NCI-H526 treated with DMSO at 0.1 percent for 48 hours (cell line): ENCODE measurements around the gene CFAP92.
"Not testable (repeated sequence)": the region's sequence is repeated elsewhere in the genome, so short reads cannot be mapped to it uniquely, and the experiment has no call there.

Experiments
- DNase-seq: peaks from one replicate; lab custom pipeline; 2025; lab: John Stamatoyannopoulos, UW

The CFAP92 gene

GRCh38 chr3:128942161-128942952 lies 51.5 kb downstream of the CFAP92 start:
- no peak for DNase-seq

GRCh38 chr3:128940252-128940651 lies 53.6 kb downstream of the CFAP92 start:
- no peak for DNase-seq

- DNase-seq = no peak
Measured at GRCh38 chr3:128936341-128936740, 57.5 kb downstream of the CFAP92 start.

- no peak for DNase-seq
Measured at GRCh38 chr3:128935922-128936321, 58.0 kb downstream of the CFAP92 start.

GRCh38 chr3:128933922-128934253 lies 60.0 kb downstream of the CFAP92 start:
- DNase-seq = no peak

GRCh38 chr3:128933213-128933921 lies 60.5 kb downstream of the CFAP92 start:
- DNase-seq = no peak

- DNase-seq = no peak
Measured at GRCh38 chr3:128932516-128933212, 61.2 kb downstream of the CFAP92 start.

- DNase-seq = no peak
Measured at GRCh38 chr3:128931046-128931445, 62.8 kb downstream of the CFAP92 start.

GRCh38 chr3:128929364-128929763 lies 64.5 kb downstream of the CFAP92 start:
- no peak for DNase-seq

- not testable (repeated sequence) for DNase-seq
Measured at GRCh38 chr3:128923986-128924385, 69.9 kb downstream of the CFAP92 start.

GRCh38 chr3:128923576-128923975 lies 70.3 kb downstream of the CFAP92 start:
- DNase-seq = no peak

- DNase-seq = no peak
Measured at GRCh38 chr3:128922804-128923459, 70.9 kb downstream of the CFAP92 start.

GRCh38 chr3:128919988-128920387 lies 73.9 kb downstream of the CFAP92 start:
- DNase-seq = no peak

GRCh38 chr3:128917291-128917690 lies 76.6 kb downstream of the CFAP92 start:
- DNase-seq = no peak

- DNase-seq = no peak
Measured at GRCh38 chr3:128914966-128915645, 78.8 kb downstream of the CFAP92 start.

GRCh38 chr3:128911911-128912310 lies 82.0 kb downstream of the CFAP92 start:
- no peak for DNase-seq

GRCh38 chr3:128910006-128910405 lies 83.9 kb downstream of the CFAP92 start:
- DNase-seq = no peak

GRCh38 chr3:128908951-128909350 lies 84.9 kb downstream of the CFAP92 start:
- DNase-seq = no peak

GRCh38 chr3:128907706-128908445 lies 86.0 kb downstream of the CFAP92 start:
- DNase-seq = no peak

- no peak for DNase-seq
Measured at GRCh38 chr3:128906804-128907525, 86.9 kb downstream of the CFAP92 start.
